ENCODE measurements around the gene CEP170B. TPM values are rescaled to one million over a fixed set of nuclear protein-coding genes. Genes with fewer than 3 reads are reported as not detected.

CEP170B gene
- total RNA-seq, 2 experiments from 2014 or later: 2.2 to 2.3 TPM

- no peaks in the 10 kb centered on the region for H3K36me3 Mint-ChIP-seq (ENCODE audit: low read depth)
- ChIA-PET CTCF (interaction anchor here (0.7 to 1.0 kb wide), 2 partner anchors 103 to 104 kb away, joined by 3 to 5 read pairs; no protein-coding TSS in a partner anchor), POLR2A (no interaction called here)
- H3K4me3 Mint-ChIP-seq: no peak overlapping the region
- peaks cover 9% of the 10 kb centered on the region for H3K27me3 Mint-ChIP-seq
- H3K9me3 Mint-ChIP-seq: no peaks in the 10 kb centered on the region
- ATAC-seq (no peak), DNase-seq (no peak)
- peaks cover 6% of the 10 kb centered on the region for H3K4me1 Mint-ChIP-seq (ENCODE audit: low read depth)
- intact Hi-C loops (cut with micrococcal nuclease): no loop called here
- H3K27ac Mint-ChIP-seq: no peak overlapping the region
- no peak for TF ChIP-seq CTCF (IDR thresholded peaks at IDR 0.05)
Measured at GRCh38 chr14:104871145-104871655, 6.1 kb downstream of the CEP170B start.

- H3K27me3 Mint-ChIP-seq: peaks cover 7% of the 10 kb centered on the region
- DNase-seq (no peak), ATAC-seq (no peak)
- CTCF ChIA-PET: interaction anchor here (0.7 kb wide), 1 partner anchor 105 kb away, joined by 3 read pairs; no protein-coding TSS in a partner anchor
- POLR2A ChIA-PET: no interaction called here
- H3K27ac Mint-ChIP-seq: no peak overlapping the region
- H3K4me1 Mint-ChIP-seq (ENCODE audit: low read depth): peaks cover 6% of the 10 kb centered on the region
- H3K4me3 Mint-ChIP-seq: no peak overlapping the region
- no peaks in the 10 kb centered on the region for H3K9me3 Mint-ChIP-seq
- no peaks in the 10 kb centered on the region for H3K36me3 Mint-ChIP-seq (ENCODE audit: low read depth)
- intact Hi-C loops (cut with micrococcal nuclease): no loop called here
- TF ChIP-seq CTCF (IDR thresholded peaks at IDR 0.05): no peak
Measured at GRCh38 chr14:104871656-104872468, 6.8 kb downstream of the CEP170B start.

GRCh38 chr14:104872469-104873341 is 7.6 kb downstream of the CEP170B start:
- ATAC-seq (no peak), DNase-seq (no peak)
- H3K27me3 Mint-ChIP-seq: peaks cover 3% of the 10 kb centered on the region
- no peaks in the 10 kb centered on the region for H3K9me3 Mint-ChIP-seq
- H3K4me1 Mint-ChIP-seq (ENCODE audit: low read depth): peaks cover 6% of the 10 kb centered on the region
- no peak overlapping the region for H3K27ac Mint-ChIP-seq
- no peak for TF ChIP-seq CTCF (IDR thresholded peaks at IDR 0.05)
- H3K4me3 Mint-ChIP-seq: no peak overlapping the region
- intact Hi-C loops (cut with micrococcal nuclease): no loop called here
- ChIA-PET POLR2A (no interaction called here), CTCF (no interaction called here)
- no peaks in the 10 kb centered on the region for H3K36me3 Mint-ChIP-seq (ENCODE audit: low read depth)

- H3K9me3 Mint-ChIP-seq: no peaks in the 10 kb centered on the region
Measured at GRCh38 chr14:104873380-104874055, 8.4 kb downstream of the CEP170B start.

More at GRCh38 chr14:104873380-104874055, 8.4 kb downstream of the CEP170B start:
- ChIA-PET POLR2A (no interaction called here), CTCF (no interaction called here)
- DNase-seq (no peak), ATAC-seq (no peak)
- H3K4me3 Mint-ChIP-seq: no peak overlapping the region
- no peak overlapping the region for H3K27ac Mint-ChIP-seq
- no peak for TF ChIP-seq CTCF (IDR thresholded peaks at IDR 0.05)
- no peaks in the 10 kb centered on the region for H3K36me3 Mint-ChIP-seq (ENCODE audit: low read depth)
- peaks cover 2% of the 10 kb centered on the region for H3K27me3 Mint-ChIP-seq
- peaks cover 6% of the 10 kb centered on the region for H3K4me1 Mint-ChIP-seq (ENCODE audit: low read depth)
- intact Hi-C loops (cut with micrococcal nuclease): no loop called here

Measured in activated CD8-positive, alpha-beta T cell treated with anti-CD3 and anti-CD28 coated beads for 36 hours (primary cell).